GM10248 (cell line): ENCODE data around the gene EIF2S3B.

Source experiments
- CTCF ChIA-PET: fragments of 300-600 bp; sonication (Branson Sonifier 250); formaldehyde crosslinking; extraction: SDS; loops from one replicate; lab custom pipeline; 2021; ENCODE audit warnings: antibody characterized with exemption; lab: Yijun Ruan, JAX
- POLR2A ChIA-PET: fragments of 350-650 bp; sonication (Branson Sonifier 250); formaldehyde crosslinking; extraction: SDS; loops from one replicate; lab custom pipeline; 2020; ENCODE audit warnings: antibody characterized with exemption; lab: Yijun Ruan, JAX
- DNase-seq: peaks from one replicate; pipeline ENCODE4 v3.0.0; 2012; ENCODE audit errors: extremely low spot score
- TF ChIP-seq, protein P1 (sequence below): IDR thresholded peaks from 2 replicates; pipeline ENCODE4 v1.5.1; 2012; ENCODE audit warnings: mild to moderate bottlenecking, low read depth; ENCODE audit errors: extremely low read depth, missing control alignments, control extremely low read depth

Gene EIF2S3B

DNA sequence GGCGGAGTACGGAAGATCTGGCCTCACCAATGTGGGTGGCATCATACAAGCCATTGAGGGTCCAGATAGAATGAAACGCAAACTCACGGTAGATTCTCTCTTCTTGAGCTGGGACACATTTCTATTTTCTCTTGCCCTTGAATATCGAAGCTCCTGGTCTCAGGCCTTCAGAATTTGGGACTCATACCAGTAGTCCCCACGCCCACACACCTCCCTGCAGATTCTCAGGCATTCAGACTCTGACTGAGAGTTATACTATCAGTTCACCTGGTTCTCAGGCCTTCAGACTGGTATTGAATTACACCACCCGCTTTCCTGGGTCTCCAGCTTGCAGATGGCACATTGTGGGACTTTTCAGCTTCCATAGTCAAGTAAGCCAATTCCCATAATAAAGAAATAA is 37.8 kb downstream of the EIF2S3B start:
- ChIA-PET POLR2A (no interaction called here), CTCF (no interaction called here)
- DNase-seq: no peak
- TF ChIP-seq, protein P1, sequence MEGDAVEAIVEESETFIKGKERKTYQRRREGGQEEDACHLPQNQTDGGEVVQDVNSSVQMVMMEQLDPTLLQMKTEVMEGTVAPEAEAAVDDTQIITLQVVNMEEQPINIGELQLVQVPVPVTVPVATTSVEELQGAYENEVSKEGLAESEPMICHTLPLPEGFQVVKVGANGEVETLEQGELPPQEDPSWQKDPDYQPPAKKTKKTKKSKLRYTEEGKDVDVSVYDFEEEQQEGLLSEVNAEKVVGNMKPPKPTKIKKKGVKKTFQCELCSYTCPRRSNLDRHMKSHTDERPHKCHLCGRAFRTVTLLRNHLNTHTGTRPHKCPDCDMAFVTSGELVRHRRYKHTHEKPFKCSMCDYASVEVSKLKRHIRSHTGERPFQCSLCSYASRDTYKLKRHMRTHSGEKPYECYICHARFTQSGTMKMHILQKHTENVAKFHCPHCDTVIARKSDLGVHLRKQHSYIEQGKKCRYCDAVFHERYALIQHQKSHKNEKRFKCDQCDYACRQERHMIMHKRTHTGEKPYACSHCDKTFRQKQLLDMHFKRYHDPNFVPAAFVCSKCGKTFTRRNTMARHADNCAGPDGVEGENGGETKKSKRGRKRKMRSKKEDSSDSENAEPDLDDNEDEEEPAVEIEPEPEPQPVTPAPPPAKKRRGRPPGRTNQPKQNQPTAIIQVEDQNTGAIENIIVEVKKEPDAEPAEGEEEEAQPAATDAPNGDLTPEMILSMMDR: no peak

DNA sequence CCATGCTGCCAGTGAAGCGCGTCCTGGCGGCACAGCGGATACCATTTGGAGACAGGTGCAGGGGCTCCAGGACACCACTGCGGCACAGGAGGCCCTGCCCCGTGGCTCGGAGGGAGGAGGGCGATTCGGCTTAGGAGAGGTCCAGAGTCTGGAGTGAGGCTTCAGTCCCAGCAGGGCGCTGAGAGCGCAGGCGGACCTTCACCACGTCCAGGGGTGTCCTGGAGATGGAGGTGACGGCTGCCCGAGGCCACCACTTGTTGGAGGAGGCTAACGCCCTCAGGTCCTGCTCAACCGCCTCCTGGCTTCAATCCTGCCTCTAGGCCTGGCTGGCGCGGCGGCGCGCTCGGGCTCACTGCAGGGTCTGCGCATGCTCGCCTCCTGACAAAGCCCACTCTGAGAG is 45.7 kb downstream of the EIF2S3B start:
- POLR2A ChIA-PET: no interaction called here

GRCh38 chr12:10553148-10553547 is 47.5 kb downstream of the EIF2S3B start:
- no peak for DNase-seq
- POLR2A ChIA-PET: no interaction called here
- TF ChIP-seq, protein P1: no peak
- CTCF ChIA-PET: no interaction called here

More for the DNA sequence above, 45.7 kb downstream of the EIF2S3B start:
- CTCF ChIA-PET: no interaction called here
- TF ChIP-seq, protein P1: no peak
- no peak for DNase-seq

GRCh38 chr12:10554228-10554755 is 48.6 kb downstream of the EIF2S3B start:
- no peak for DNase-seq
- CTCF ChIA-PET: interaction anchor here (0.9 kb wide), 2 partner anchors 9 to 19 kb away, joined by 3 read pairs; no protein-coding TSS in a partner anchor
- TF ChIP-seq, protein P1: no peak
- POLR2A ChIA-PET: no interaction called here

GRCh38 chr12:10554756-10555481 is 49.2 kb downstream of the EIF2S3B start:
- CTCF ChIA-PET: interaction anchor here (0.9 kb wide), 2 partner anchors 10 to 18 kb away, joined by 3 read pairs; no protein-coding TSS in a partner anchor
- POLR2A ChIA-PET: no interaction called here
- no peak for DNase-seq
- TF ChIP-seq, protein P1: no peak

DNA sequence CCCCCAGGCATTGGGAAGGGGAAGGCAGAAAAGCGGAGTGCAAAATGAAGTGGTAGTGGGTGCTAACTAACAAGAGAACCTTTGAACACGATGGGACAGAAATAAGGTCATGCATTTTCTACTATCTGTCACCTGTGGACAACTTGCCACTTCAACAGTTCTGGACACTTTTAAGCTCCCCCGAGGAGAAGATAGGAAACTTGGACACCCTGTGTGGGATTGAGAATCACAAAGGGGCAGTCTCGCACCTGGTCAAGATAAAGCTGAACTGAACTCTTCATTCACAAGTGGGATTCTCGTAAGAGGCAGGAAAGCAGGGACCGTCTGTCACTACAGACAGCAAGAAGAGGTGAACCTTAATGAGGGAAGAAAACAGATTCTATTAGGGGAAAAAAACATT is 51.6 kb downstream of the EIF2S3B start:
- TF ChIP-seq, protein P1: no peak
- no peak for DNase-seq
- ChIA-PET POLR2A (no interaction called here), CTCF (interaction anchor here (0.6 kb wide), 1 partner anchor 322 kb away, joined by 3 read pairs; no protein-coding TSS in a partner anchor)
